HCT116 (cell line): ENCODE results near the gene IGFALS. TPM values are rescaled to one million over a fixed set of nuclear protein-coding genes. Genes with fewer than 3 reads are reported as not detected.

Source experiments
- ATAC-seq: fragments of 200-7000 bp; cut with Tn5 transposase; 2 replicates; pipeline ENCODE4 v1.9.1; 2020; ENCODE audit warnings: mild to moderate bottlenecking, moderate library complexity
- BruUV-seq: library from RNA; stranded (reverse); fragments of 400-500 nt; replicated peaks from 2 replicates; lab custom pipeline; 2021; lab: Mats Ljungman, UMichigan
- CTCF ChIA-PET: fragments of 300-600 bp; sonication (Branson Sonifier 250); formaldehyde crosslinking; loops from one replicate; lab custom pipeline; 2021; ENCODE audit warnings: antibody characterized with exemption; lab: Charles Lee
- POLR2A ChIA-PET: fragments of 300-600, 350-600 bp; sonication (Branson Sonifier 250); formaldehyde crosslinking; loops from one replicate; lab custom pipeline; 2021; ENCODE audit warnings: antibody characterized with exemption; lab: Charles Lee
- RAD21 ChIA-PET, 2 experiments: fragments of 300-600 bp; sonication (Branson Sonifier 250); formaldehyde crosslinking; loops; one replicate each; lab custom pipeline; 2023; ENCODE audit warnings: low total read pairs in 2 of 2; ENCODE audit not compliant: uncharacterized antibody in 2 of 2, unreplicated experiment in 2 of 2, low non-redundant PET in 1 of 2; lab: Charles Lee
- DNase-seq: peaks from one replicate; pipeline ENCODE4 v3.0.0-alpha.2; 2010; ENCODE audit warnings: low read depth, low spot score
- H2AFZ ChIP-seq: fragments of 200-600 bp; shearing (Covaris generic), sonication (generic); 2 replicates; pipeline ENCODE4 v1.6.1; 2017; ENCODE audit warnings: low read depth, mixed run types, mixed read lengths, antibody characterized with exemption, low read length; ENCODE audit not compliant: poor library complexity, severe bottlenecking
- H3K27ac ChIP-seq: 2 replicates; pipeline ENCODE4 v1.5.1; 2012; ENCODE audit warnings: low read depth, low read length
- H3K27me3 ChIP-seq: fragments of 200-600 bp; sonication (generic); 2 replicates; pipeline ENCODE4 v1.6.1; 2016; ENCODE audit warnings: mixed run types, low read length, mixed read lengths; ENCODE audit not compliant: insufficient read depth
- H3K36me3 ChIP-seq, 2 experiments: fragments of 200-500 bp in 1 of 2; fragments of 200-600 bp in 1 of 2; sonication (Bioruptor generic) in 1 of 2; sonication (generic) in 1 of 2; 2 replicates each; pipeline versions ENCODE4 v1.5.1 to v1.6.1; 2014 to 2016; ENCODE audit warnings: low read length in 2 of 2, inconsistent platforms in 1 of 2, mixed read lengths in 1 of 2, mixed run types in 1 of 2; ENCODE audit not compliant: insufficient read depth in 2 of 2, control insufficient read depth in 1 of 2
- H3K4me1 ChIP-seq, 2 experiments: fragments of 200-600 bp in 1 of 2; sonication (generic) in 1 of 2; 2 replicates each; pipeline versions ENCODE4 v1.5.1 to v1.6.1; 2012 to 2017; ENCODE audit warnings: low read length in 2 of 2, inconsistent platforms in 1 of 2, mild to moderate bottlenecking in 1 of 2, mixed read lengths in 1 of 2, mixed run types in 1 of 2, moderate library complexity in 1 of 2; ENCODE audit not compliant: insufficient read depth in 2 of 2, control insufficient read depth in 1 of 2
- H3K4me2 ChIP-seq: fragments of 200-600 bp; sonication (generic); 2 replicates; pipeline ENCODE4 v1.6.1; 2017; ENCODE audit warnings: mixed run types, low read length, mixed read lengths
- H3K4me3 ChIP-seq, 2 experiments: fragments of 200-600 bp in 1 of 2; sonication (generic) in 1 of 2; replicated peaks in 1 of 2; 2 replicates each; pipeline ENCODE4 v1.5.1; 2011 to 2016; ENCODE audit warnings: low read length in 2 of 2, control low read depth in 1 of 2, low read depth in 1 of 2, mild to moderate bottlenecking in 1 of 2, mixed read lengths in 1 of 2, mixed run types in 1 of 2
- H3K79me2 ChIP-seq: fragments of 200-600 bp; sonication (generic); 2 replicates; pipeline ENCODE4 v1.6.1; 2017; ENCODE audit warnings: mild to moderate bottlenecking, mixed run types, low read length, moderate library complexity, mixed read lengths; ENCODE audit not compliant: insufficient read depth
- H3K9ac ChIP-seq: fragments of 200-600 bp; sonication (generic); 2 replicates; pipeline ENCODE4 v1.6.1; 2016; ENCODE audit warnings: low read length, mixed read lengths
- H3K9me2 ChIP-seq: fragments of 200-600 bp; sonication (generic), shearing (Covaris generic); 2 replicates; pipeline ENCODE4 v1.6.1; 2017; ENCODE audit warnings: mixed run types, mild to moderate bottlenecking, moderate library complexity; ENCODE audit not compliant: insufficient read depth
- H3K9me3 ChIP-seq, 2 experiments: fragments of 200-500 bp in 1 of 2; fragments of 200-600 bp in 1 of 2; sonication (Bioruptor generic) in 1 of 2; sonication (generic) in 1 of 2; 2 replicates each; pipeline ENCODE4 v1.6.1; 2014 to 2017; ENCODE audit warnings: low read length in 2 of 2, mixed read lengths in 2 of 2, inconsistent platforms in 1 of 2, low read depth in 1 of 2, mild to moderate bottlenecking in 1 of 2, mixed run types in 1 of 2, moderate library complexity in 1 of 2; ENCODE audit not compliant: control insufficient read depth in 1 of 2, insufficient read depth in 1 of 2
- H4K20me1 ChIP-seq: fragments of 200-600 bp; sonication (generic), shearing (Covaris generic); 2 replicates; pipeline ENCODE4 v1.6.1; 2017; ENCODE audit warnings: mixed run types, mild to moderate bottlenecking, moderate library complexity; ENCODE audit not compliant: insufficient read depth
- ATF3 ChIP-seq: IDR thresholded peaks from 2 replicates; pipeline ENCODE4 v1.6.1; 2012
- CBX3 ChIP-seq: IDR thresholded peaks from 2 replicates; pipeline ENCODE4 v1.6.1; 2012; ENCODE audit warnings: low read depth
- CEBPB ChIP-seq: IDR thresholded peaks from 2 replicates; pipeline ENCODE4 v1.6.1; 2012; ENCODE audit warnings: low read depth
- CTCF ChIP-seq, 3 experiments: fragments of 200-600 bp in 1 of 3; sonication (generic) in 1 of 3; IDR thresholded peaks in 2 of 3; conservative IDR thresholded peaks in 1 of 3; 2 replicates each; pipeline ENCODE4 v1.5.1; 2012 to 2017; ENCODE audit warnings: low read depth in 2 of 3, low read length in 2 of 3, antibody characterized with exemption in 1 of 3, borderline replicate concordance in 1 of 3, control low read depth in 1 of 3, mild to moderate bottlenecking in 1 of 3, mixed read lengths in 1 of 3, mixed run types in 1 of 3, moderate library complexity in 1 of 3; ENCODE audit not compliant: insufficient read depth in 1 of 3
- EGR1 ChIP-seq: IDR thresholded peaks from 2 replicates; pipeline ENCODE4 v1.6.1; 2012; ENCODE audit warnings: low read depth
- EZH2 ChIP-seq: fragments of 200-600 bp; sonication (generic); IDR thresholded peaks from 2 replicates; pipeline ENCODE4 v1.6.1; 2017; ENCODE audit warnings: antibody characterized with exemption, mixed run types
- FOSL1 ChIP-seq: IDR thresholded peaks from 2 replicates; pipeline ENCODE4 v1.6.1; 2012; ENCODE audit warnings: low read depth
- JUND ChIP-seq: IDR thresholded peaks from 2 replicates; pipeline ENCODE4 v1.6.1; 2012
- MAX ChIP-seq: IDR thresholded peaks from 2 replicates; pipeline ENCODE4 v1.6.1; 2012
- POLR2A ChIP-seq: IDR thresholded peaks from 2 replicates; pipeline ENCODE4 v1.7.0; 2011; ENCODE audit warnings: borderline replicate concordance; ENCODE audit not compliant: insufficient read depth, insufficient read length; ENCODE audit errors: extremely low read depth
- POLR2AphosphoS5 ChIP-seq: IDR thresholded peaks from 2 replicates; pipeline ENCODE4 v1.6.1; 2011; ENCODE audit warnings: mild to moderate bottlenecking, low read depth, low read length, moderate library complexity
- RAD21 ChIP-seq: IDR thresholded peaks from 2 replicates; pipeline ENCODE4 v1.6.1; 2012; ENCODE audit warnings: low read depth, mild to moderate bottlenecking
- SIN3A ChIP-seq: IDR thresholded peaks from 2 replicates; pipeline ENCODE4 v1.6.1; 2012; ENCODE audit warnings: low read depth
- SP1 ChIP-seq: IDR thresholded peaks from 2 replicates; pipeline ENCODE4 v1.6.1; 2012; ENCODE audit warnings: low read depth
- SRF ChIP-seq: IDR thresholded peaks from 2 replicates; pipeline ENCODE4 v1.6.1; 2012; ENCODE audit warnings: low read depth
- TCF7L2 ChIP-seq: IDR thresholded peaks from 2 replicates; pipeline ENCODE4 v1.7.0; 2011; ENCODE audit warnings: borderline replicate concordance, inconsistent platforms; ENCODE audit not compliant: insufficient read depth, insufficient read length; ENCODE audit errors: extremely low read depth
- ZBTB33 ChIP-seq: IDR thresholded peaks from 2 replicates; pipeline ENCODE4 v1.6.1; 2011; ENCODE audit warnings: mild to moderate bottlenecking, low read length, moderate library complexity; ENCODE audit not compliant: insufficient replicate concordance; ENCODE audit errors: extremely low read depth
- ZNF274 ChIP-seq: fragments of 200-500 bp; sonication (Bioruptor generic); IDR thresholded peaks from 2 replicates; pipeline ENCODE4 v1.6.1; 2014; ENCODE audit warnings: mild to moderate bottlenecking, low read depth, low read length, inconsistent platforms
- intact Hi-C: fragments of 100-400 bp; cut with micrococcal nuclease; formaldehyde crosslinking; loops from 2 replicates; pipeline ENCODE4 v1.10.0; 2022
- total RNA-seq: library from RNA; stranded (reverse); gene quantifications from one replicate; pipeline ENCODE4 v1.2.1, GENCODE V29; 2021; ENCODE audit not compliant: unreplicated experiment

IGFALS gene
- total RNA-seq, 1 experiment from 2014 or later: 0.10 TPM

GRCh38 chr16:1817716-1818115 lies 24.2 kb upstream of the IGFALS start:
- Histone ChIP-seq H2AFZ (no peak overlapping the region), H3K36me3 (0 out of 4 replicates have a peak, but pooled peaks cover 2 to 5% of the 10 kb centered on the region in 2 experiments), H3K9me2 (no peaks in the 10 kb centered on the region), H3K4me2 (no peak overlapping the region), H3K27me3 (no peaks in the 10 kb centered on the region), H3K4me3 (no peak overlapping the region), H3K9ac (no peak overlapping the region), H3K27ac (no peak overlapping the region), H3K4me1 (peaks cover 3 to 4% of the 10 kb centered on the region in 2 experiments; a peak in 3 of 4 replicates), H4K20me1 (no peaks in the 10 kb centered on the region), H3K79me2 (no peaks in the 10 kb centered on the region), H3K9me3 (no peaks in the 10 kb centered on the region)
- no peak for DNase-seq
- ATAC-seq: no peak
- intact Hi-C loops: no loop called here
- ChIA-PET POLR2A (no interaction called here), CTCF (no interaction called here), RAD21 (no interaction called here)
- BruUV-seq: no TSS peak
- no peak for TF ChIP-seq JUND
- no peak for TF ChIP-seq CEBPB
- no peak for TF ChIP-seq POLR2AphosphoS5
- TF ChIP-seq ZNF274: no peak
- no peak for TF ChIP-seq TCF7L2
- TF ChIP-seq MAX: no peak

DNA sequence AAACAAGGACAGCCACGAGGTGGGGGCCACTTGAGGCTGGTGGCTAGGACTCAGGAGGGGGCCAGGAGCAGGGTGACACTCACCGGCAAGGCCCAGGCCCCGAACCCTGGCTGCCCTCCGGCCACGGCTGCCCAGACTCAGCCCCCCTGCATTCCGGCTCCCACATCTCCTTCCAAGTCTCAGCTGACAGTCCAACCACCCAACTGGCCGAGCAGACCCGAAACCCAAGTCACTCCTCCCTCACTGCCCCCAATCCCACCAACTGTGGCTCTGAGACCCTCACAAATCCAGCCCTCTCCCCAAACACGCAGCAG lies 23.7 kb upstream of the IGFALS start:
- Histone ChIP-seq H3K4me1 (peaks cover 6 to 9% of the 10 kb centered on the region in 2 experiments; a peak in 3 of 4 replicates), H3K36me3 (0 out of 4 replicates have a peak, but pooled peaks cover 2 to 5% of the 10 kb centered on the region in 2 experiments), H3K9me3 (no peaks in the 10 kb centered on the region), H3K9me2 (no peaks in the 10 kb centered on the region), H3K27ac (no peak overlapping the region), H3K4me2 (no peak overlapping the region), H2AFZ (no peak overlapping the region), H3K9ac (no peak overlapping the region), H3K79me2 (no peaks in the 10 kb centered on the region), H3K27me3 (no peaks in the 10 kb centered on the region), H4K20me1 (no peaks in the 10 kb centered on the region), H3K4me3 (no peak overlapping the region)
- no TSS peak for BruUV-seq
- intact Hi-C loops: no loop called here
- POLR2A ChIA-PET: no interaction called here
- ATAC-seq (no peak), DNase-seq (no peak)
- RAD21 ChIA-PET: no interaction called here
- CTCF ChIA-PET: no interaction called here
- TF ChIP-seq SIN3A: no peak
- TF ChIP-seq ZNF274: no peak
- no peak for TF ChIP-seq POLR2AphosphoS5
- no peak for TF ChIP-seq SRF
- TF ChIP-seq POLR2A: no peak
- TF ChIP-seq ZBTB33: no peak
- TF ChIP-seq CEBPB: no peak
- TF ChIP-seq FOSL1: no peak
- no peak for TF ChIP-seq CBX3
- no peak for TF ChIP-seq MAX
- TF ChIP-seq RAD21: no peak
- no peak for TF ChIP-seq ATF3
- no peak for TF ChIP-seq CTCF (IDR thresholded peaks at IDR 0.05 in 2 of 3, conservative IDR thresholded peaks at IDR 0.05 in 1 of 3; ENCODE audit: borderline replicate concordance in 1 of 3, insufficient read depth in 1 of 3, low read depth in 2 of 3, low read length in 2 of 3)
- no peak for TF ChIP-seq EZH2
- TF ChIP-seq JUND: no peak
- no peak for TF ChIP-seq SP1
- TF ChIP-seq EGR1: no peak
